ENCODE results near the gene XRCC5.
A peak's percentile ranks its signal among the peaks of the same experiment; 100 is the strongest.
"Not testable (repeated sequence)": the region's sequence is repeated elsewhere in the genome, so short reads cannot be mapped to it uniquely, and the experiment has no call there.

The XRCC5 gene

GRCh38 chr2:216206041-216206703 is 97.0 kb downstream of the XRCC5 start:
- no peak for DNase-seq

- no peak for DNase-seq
Observed at GRCh38 chr2:216206821-216207220, 97.7 kb downstream of the XRCC5 start.

GRCh38 chr2:216208661-216209060 is 99.5 kb downstream of the XRCC5 start:
- not testable (repeated sequence) for DNase-seq

DNA sequence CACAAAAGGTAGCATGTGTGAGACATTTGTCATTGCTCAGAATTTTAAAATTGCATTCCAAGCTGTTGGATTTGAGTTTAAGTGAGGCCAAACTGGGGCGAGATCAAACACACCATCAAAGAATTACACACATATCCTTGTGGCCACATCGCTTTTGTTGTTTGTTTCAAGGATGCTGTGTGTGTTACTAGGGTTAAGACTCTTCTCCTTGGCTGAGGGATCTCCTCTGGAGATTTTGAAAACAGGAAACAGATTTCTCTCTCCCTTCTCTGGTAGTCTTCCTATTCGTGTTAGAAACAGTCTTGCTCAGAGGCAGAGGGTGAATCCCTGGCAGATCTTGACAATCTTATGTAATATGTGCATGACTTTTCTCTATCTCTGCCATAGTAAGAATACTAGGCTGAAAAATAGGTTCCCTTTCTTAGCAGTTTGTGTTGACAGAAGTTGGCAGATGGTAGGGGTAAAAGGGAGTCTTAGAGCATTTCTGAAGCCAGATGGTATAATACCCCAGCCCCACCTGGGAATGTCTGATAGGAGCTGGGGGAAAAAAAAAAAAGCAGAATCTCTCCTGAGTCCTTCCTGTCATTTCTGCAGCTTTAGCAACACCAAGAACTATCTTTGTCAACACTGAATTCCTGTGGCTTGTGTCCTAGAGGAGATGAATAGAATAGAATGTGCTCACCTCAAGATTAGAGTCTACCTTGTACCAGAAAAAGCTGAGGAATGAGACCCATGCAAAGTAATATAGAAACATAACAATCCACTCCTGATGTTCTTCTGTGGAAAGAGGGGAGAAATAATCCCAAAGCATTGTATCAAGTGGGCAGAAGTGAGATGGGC is 101.8 kb downstream of the XRCC5 start:
- DNase-seq: no peak

DNA sequence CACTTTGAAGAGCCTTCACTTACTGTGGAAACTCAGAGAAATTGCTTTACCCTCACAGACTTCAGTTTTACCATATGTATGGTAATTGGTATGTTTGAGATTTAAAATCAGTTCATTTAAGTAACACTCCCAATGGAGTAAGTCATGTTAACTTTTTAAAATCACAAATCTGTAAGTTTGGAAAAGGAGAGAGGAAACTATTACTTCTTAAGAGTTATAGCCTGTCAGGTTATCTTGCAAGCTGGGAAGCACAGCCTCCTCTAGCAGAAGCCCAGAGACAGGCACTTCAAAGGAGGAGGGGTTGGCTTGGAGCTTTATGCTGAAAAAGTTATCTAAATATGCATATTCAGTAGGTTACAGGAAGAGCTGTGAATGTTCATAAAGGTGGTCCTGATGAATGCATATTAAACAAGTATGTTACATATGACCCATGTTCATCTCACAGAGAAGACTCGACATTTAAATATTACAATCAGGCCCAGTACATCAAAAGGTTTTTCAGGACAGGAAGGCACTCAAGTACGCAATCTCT is 102.5 kb downstream of the XRCC5 start:
- DNase-seq: no peak

DNA sequence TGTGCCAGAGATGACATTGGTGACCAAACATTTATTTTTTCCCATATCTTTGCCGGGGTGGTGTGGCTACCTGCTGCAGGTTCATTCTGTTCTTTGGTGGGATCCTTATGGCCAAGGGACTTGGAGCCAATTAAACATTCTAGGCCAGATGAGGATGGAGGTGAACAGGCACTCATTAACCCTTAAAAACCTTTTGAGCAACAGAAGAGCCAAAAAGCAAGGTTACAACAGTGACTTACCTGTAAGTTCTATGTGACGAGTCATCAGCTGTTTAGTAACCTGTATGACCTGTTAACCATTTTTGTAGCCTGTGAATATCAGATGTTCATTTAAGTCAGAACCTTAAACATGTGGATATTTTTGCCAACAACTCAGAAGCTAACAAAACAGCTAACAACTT is 105.6 kb downstream of the XRCC5 start:
- DNase-seq: no peak

DNA sequence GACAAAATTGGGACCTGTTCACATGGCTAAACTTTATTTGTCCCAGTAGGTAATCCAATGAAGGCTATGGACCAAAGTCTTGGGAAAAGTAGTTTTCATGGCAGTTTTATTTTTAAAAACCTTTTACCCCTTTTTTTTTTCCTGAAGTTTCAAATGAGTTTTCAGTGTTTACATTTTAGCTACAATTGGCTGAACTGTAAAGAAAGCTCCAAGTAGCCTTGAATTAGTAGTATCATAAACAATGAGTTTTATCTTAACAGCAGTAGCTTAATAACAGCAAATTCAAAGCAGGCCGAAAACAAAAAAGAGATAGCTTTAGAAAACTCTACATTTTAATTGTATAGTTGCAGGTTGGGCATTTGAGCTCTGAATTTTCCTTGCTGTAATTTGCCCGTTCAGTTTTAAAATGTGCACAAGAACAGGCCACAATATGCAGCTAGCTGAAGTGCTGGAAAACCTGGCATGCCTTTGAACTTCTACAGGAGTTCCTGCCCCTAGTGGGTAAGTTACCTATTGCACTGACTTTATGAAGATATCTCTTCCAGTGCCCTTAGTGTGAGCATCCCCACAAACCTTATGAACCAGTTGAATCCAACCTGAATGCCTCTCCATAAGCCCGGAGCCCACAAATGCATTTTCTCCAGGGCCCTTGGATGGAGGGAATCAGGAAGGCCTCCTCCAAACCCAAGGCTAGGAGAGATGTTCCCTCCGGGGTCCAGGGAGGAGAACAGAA is 106.7 kb downstream of the XRCC5 start:
- DNase-seq: peak in 1 of 2 experiments; percentile 34

DNA sequence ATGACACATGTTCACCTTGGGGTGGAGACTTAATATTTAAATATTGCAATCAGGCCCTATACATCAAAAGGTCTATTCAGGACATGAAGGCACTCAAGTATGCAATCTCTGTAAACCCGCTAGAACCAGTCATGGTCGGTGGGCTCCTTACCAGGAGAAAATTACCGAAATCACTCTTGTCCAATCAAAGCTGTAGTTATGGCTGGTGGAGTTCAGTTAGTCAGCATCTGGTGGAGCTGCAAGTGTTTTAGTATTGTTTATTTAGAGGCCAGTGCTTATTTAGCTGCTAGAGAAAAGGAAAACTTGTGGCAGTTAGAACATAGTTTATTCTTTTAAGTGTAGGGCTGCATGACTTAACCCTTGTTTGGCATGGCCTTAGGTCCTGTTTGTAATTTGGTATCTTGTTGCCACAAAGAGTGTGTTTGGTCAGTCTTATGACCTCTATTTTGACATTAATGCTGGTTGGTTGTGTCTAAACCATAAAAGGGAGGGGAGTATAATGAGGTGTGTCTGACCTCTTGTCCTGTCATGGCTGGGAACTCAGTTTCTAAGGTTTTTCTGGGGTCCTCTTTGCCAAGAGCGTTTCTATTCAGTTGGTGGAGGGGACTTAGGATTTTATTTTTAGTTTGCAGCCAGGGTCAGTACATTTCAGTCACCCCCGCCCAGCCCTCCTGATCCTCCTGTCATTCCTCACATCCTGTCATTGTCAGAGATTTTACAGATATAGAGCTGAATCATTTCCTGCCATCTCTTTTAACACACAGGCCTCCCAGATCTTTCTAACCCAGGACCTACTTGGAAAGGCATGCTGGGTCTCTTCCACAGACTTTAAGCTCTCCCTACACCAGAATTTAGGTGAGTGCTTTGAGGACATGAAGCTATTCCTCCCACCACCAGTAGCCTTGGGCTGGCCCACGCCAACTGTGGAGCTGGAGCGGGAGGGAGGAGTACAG is 108.1 kb downstream of the XRCC5 start:
- no peak for DNase-seq

- DNase-seq: no peak
Observed at GRCh38 chr2:216217904-216218260, 108.7 kb downstream of the XRCC5 start.

GRCh38 chr2:216219861-216220260 is 110.7 kb downstream of the XRCC5 start:
- DNase-seq: no peak

GRCh38 chr2:216220976-216221375 is 111.8 kb downstream of the XRCC5 start:
- no peak for DNase-seq

- DNase-seq: no peak
Observed at GRCh38 chr2:216221811-216222210, 112.7 kb downstream of the XRCC5 start.

DNA sequence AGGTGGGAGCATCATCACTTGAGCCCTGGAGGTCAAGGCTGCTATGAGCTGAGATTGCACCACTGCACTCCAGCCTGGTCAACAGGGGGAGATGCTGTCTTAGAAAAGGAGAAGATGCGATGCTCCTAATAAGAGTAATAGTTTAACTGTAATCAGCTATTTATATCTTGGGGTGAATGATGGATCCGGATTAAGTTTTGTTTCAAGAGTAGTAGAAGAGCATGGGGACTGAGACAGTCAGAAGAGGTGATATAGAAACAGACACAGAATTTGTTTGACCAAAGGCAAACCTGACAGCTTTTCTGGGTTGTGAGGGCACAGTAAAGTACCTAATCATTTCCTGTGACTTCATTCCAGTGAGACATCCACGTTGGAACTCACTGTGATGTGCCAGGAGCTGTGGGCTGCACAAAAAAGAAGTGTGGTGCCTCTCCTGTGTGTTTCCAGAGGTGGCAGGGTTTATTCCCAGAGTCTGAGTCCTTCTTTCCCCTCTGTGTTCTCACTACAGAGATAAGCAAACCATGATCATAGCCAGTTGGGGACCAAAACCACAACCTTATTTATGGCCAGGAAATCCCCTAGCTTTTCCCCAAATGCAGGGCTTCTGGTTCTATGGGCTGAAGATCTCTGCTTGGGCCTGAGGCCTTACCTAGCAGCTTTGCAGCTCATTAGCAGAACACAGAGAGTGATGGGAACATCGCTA is 113.7 kb downstream of the XRCC5 start:
- DNase-seq: no peak

GRCh38 chr2:216224388-216224787 is 115.2 kb downstream of the XRCC5 start:
- no peak for DNase-seq

DNA sequence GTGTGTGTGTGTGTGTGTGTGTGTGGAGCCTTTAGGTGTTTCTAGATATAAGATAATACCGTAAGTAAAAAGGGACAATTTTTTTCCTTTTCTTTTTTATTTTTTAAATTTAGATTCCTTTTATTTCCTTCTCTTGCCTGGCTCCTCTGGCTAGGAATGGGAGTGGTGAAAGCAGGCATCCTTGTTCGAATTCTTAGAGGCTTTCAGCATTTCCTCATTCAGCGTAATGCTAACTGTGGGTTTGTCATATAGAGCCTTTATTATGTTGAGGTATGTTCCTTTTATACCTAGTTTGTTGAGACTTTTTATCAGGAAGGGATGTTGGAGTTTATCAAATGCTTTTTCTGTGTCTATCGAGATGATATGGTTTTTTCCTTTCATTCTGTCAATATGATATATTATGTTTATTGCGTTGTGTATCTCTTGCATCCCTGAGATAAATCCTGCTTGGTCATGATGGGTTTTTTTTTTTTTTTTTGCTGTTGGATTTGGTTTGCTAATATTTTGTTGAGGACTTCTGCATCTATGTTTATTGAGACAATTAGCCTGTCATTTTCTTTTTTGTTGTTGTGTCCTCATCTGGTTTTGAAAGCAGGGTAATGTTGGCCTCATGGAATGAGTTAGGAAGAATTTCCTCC is 120.2 kb downstream of the XRCC5 start:
- no peak for DNase-seq

DNA sequence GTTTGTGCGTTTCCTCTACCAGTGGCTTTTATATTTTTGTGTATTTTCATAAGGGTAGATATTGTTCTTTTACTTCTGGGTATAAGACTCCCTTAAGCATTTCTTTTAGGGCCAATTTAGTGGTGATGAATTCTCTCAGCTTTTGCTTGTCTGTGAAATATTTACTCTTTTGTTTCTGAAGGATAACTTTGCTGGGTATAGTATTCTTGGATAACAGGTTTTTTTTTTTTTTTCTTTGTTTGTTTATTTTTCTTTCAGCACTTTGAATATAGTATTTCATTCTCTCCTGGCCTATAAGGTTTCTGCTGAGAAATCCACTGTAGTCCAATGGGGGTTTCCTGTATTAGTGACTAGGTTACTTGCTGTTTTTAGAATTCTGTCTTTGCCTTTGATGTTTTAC is 122.7 kb downstream of the XRCC5 start:
- DNase-seq: no peak

DNA sequence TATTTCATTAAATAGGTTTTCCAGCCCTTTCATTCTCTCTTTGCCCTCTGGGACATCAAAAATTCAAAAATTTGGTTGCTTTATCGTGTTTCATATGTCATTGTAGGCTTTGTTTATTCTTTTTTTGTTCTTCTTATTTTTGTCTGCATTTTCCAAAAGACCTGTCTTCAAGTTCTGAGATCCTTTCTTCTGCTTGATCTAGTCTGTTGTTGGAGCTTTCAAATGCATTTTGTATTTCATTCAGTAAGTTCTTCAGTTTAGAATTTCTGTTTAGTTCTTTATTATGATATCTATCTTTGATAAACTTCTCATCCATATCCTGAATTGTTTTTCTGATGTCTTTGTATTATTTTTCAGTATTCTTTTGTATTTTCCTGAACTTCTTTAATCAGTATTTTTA is 123.6 kb downstream of the XRCC5 start:
- DNase-seq: no peak

- no peak for DNase-seq
Observed at GRCh38 chr2:216233281-216233995, 124.3 kb downstream of the XRCC5 start.

DNA sequence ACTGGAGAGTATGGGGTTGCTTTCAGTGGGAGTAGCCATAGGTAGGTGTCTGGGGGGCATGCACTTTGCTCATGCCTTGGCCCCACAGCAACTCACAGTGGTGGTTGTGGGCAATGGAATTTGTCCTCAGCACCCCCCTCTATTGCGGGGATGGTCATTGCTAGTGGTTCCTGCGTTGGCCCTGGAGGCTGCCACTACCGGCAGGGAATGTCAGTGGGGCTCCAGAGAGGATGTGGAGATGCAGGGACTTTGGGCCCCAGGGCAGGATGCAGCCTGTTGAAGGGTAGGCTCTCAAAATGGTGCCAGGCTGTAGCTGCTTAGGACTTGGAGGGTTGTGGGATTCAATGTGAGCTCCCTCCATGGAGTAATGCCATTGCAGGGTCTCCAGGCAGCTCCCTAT is 125.0 kb downstream of the XRCC5 start:
- DNase-seq: no peak

GRCh38 chr2:216235462-216235861 is 126.3 kb downstream of the XRCC5 start:
- no peak for DNase-seq

DNA sequence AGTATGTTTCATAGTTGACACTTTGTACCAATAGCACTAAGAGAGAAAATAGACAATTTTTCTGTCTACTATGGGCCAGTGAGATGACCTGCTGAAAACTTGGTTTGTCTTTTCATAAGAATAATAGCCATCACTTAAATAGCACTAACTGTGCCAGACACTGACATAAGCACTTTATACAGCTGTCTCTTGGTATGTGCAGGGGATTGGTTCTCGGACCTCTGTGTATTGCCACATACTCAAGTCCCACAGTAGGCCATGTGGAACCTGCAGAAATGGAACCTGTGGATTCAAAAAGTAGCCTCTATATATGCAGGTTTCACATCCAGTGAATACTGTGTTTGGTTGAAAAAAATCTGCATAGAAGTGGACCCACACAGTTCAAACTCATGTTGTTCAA is 126.7 kb downstream of the XRCC5 start:
- DNase-seq: no peak

Data from NCI-H526 (cell line).